Effector memory CD8-positive, alpha-beta T cell (primary cell): ENCODE measurements around the gene CXXC1.
"Not testable (repeated sequence)": the region's sequence is repeated elsewhere in the genome, so short reads cannot be mapped to it uniquely, and the experiment has no call there.

Source experiments
- ATAC-seq: fragments of 150-1000 bp; cut with Tn5 transposase; replicated peaks from 2 replicates; pipeline ENCODE4 v1.10.0; 2021; ENCODE audit warnings: mild to moderate bottlenecking, moderate library complexity
- DNase-seq, 3 experiments: peaks; one replicate each; pipeline ENCODE4 v3.0.0; 2021
- H3K27ac Mint-ChIP-seq, 2 donors: one replicate each; pipeline ENCODE4 v1.8.0; 2022; ENCODE audit warnings: mild to moderate bottlenecking in 2 of 2, mixed read lengths in 2 of 2, moderate library complexity in 2 of 2
- H3K27me3 Mint-ChIP-seq, 2 donors: one replicate each; pipeline ENCODE4 v1.8.0; 2022; ENCODE audit warnings: mixed read lengths in 2 of 2
- H3K36me3 Mint-ChIP-seq: one replicate; pipeline ENCODE4 v1.8.0; 2022; ENCODE audit warnings: mild to moderate bottlenecking, moderate library complexity, mixed read lengths; ENCODE audit not compliant: insufficient read depth
- H3K4me1 Mint-ChIP-seq, 2 donors: one replicate each; pipeline ENCODE4 v1.8.0; 2022; ENCODE audit warnings: low read depth in 2 of 2, mixed read lengths in 2 of 2
- H3K4me3 Mint-ChIP-seq, 2 donors: one replicate each; pipeline ENCODE4 v1.8.0; 2022; ENCODE audit warnings: mild to moderate bottlenecking in 2 of 2, mixed read lengths in 2 of 2, moderate library complexity in 2 of 2
- H3K9me3 Mint-ChIP-seq, 2 donors: one replicate each; pipeline ENCODE4 v1.8.0; 2022; ENCODE audit warnings: mixed read lengths in 2 of 2

Gene CXXC1

GRCh38 chr18:50308851-50309250 lies 21.4 kb upstream of the CXXC1 start:
- Mint-ChIP-seq H3K27me3 (peaks cover 18 to 20% of the 10 kb centered on the region in 2 donors), H3K4me1 (peaks cover 9 to 12% of the 10 kb centered on the region in 2 donors), H3K4me3 (peak overlapping the region in 1 of 2 donors; percentile 94)
- H3K9me3 Mint-ChIP-seq, DNase-seq, ATAC-seq, H3K36me3 Mint-ChIP-seq, H3K27ac Mint-ChIP-seq: not testable (repeated sequence)

GRCh38 chr18:50307738-50308470 lies 20.4 kb upstream of the CXXC1 start:
- H3K4me3 Mint-ChIP-seq: peak overlapping the region; percentile 93 to 94
- H3K4me1 Mint-ChIP-seq: peaks cover 9 to 12% of the 10 kb centered on the region in 2 donors
- H3K9me3 Mint-ChIP-seq: no peaks in the 10 kb centered on the region
- H3K36me3 Mint-ChIP-seq: peaks cover 5% of the 10 kb centered on the region
- H3K27ac Mint-ChIP-seq: peak overlapping the region; percentile 82
- H3K27me3 Mint-ChIP-seq: peaks cover 14 to 21% of the 10 kb centered on the region in 2 donors
- ATAC-seq: peak; percentile 99
- DNase-seq: peak; percentile 84 to 90 (median 84)

- peak overlapping the region; percentile 93 to 94 for H3K4me3 Mint-ChIP-seq
- peak overlapping the region; percentile 82 for H3K27ac Mint-ChIP-seq
- H3K9me3 Mint-ChIP-seq: no peaks in the 10 kb centered on the region
- DNase-seq: no peak
- peaks cover 5% of the 10 kb centered on the region for H3K36me3 Mint-ChIP-seq
- H3K4me1 Mint-ChIP-seq: peaks cover 9 to 12% of the 10 kb centered on the region in 2 donors
- peaks cover 19 to 26% of the 10 kb centered on the region in 2 donors for H3K27me3 Mint-ChIP-seq
- ATAC-seq: peak; percentile 13
Measured at GRCh38 chr18:50307400-50307737, 19.9 kb upstream of the CXXC1 start.

GRCh38 chr18:50306944-50307343 lies 19.5 kb upstream of the CXXC1 start:
- DNase-seq (no peak), ATAC-seq (no peak)
- Mint-ChIP-seq H3K4me1 (peaks cover 9 to 12% of the 10 kb centered on the region in 2 donors), H3K9me3 (no peaks in the 10 kb centered on the region), H3K36me3 (peaks cover 5% of the 10 kb centered on the region), H3K4me3 (peak overlapping the region; percentile 93 to 94), H3K27ac (peak overlapping the region; percentile 82), H3K27me3 (peaks cover 24 to 31% of the 10 kb centered on the region in 2 donors)

DNA sequence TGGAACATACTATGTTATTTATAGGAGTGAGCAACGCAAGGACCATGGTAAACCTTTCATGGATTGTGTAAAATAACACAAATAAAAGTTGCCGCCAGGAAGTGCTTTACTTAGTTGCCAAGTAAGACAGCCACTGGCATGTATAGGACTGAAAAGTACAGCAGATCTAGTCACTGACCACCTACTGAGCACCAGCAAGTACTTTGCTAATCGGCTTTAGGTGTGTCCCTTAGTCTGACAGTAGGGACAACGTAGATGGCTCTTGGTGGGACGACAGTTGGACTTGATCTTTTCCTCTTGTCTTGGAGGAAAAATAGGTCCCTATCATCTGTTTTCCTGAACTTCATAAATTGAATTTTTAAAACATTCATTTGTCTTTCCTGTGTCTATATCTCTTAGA lies 13.6 kb upstream of the CXXC1 start:
- H3K27me3 Mint-ChIP-seq: peaks cover 35 to 52% of the 10 kb centered on the region in 2 donors
- ATAC-seq (no peak), DNase-seq (no peak)
- no peak overlapping the region for H3K4me3 Mint-ChIP-seq
- no peaks in the 10 kb centered on the region for H3K9me3 Mint-ChIP-seq
- no peak overlapping the region for H3K27ac Mint-ChIP-seq
- peaks cover 5 to 6% of the 10 kb centered on the region in 2 donors for H3K4me1 Mint-ChIP-seq
- peaks cover 3% of the 10 kb centered on the region for H3K36me3 Mint-ChIP-seq

DNA sequence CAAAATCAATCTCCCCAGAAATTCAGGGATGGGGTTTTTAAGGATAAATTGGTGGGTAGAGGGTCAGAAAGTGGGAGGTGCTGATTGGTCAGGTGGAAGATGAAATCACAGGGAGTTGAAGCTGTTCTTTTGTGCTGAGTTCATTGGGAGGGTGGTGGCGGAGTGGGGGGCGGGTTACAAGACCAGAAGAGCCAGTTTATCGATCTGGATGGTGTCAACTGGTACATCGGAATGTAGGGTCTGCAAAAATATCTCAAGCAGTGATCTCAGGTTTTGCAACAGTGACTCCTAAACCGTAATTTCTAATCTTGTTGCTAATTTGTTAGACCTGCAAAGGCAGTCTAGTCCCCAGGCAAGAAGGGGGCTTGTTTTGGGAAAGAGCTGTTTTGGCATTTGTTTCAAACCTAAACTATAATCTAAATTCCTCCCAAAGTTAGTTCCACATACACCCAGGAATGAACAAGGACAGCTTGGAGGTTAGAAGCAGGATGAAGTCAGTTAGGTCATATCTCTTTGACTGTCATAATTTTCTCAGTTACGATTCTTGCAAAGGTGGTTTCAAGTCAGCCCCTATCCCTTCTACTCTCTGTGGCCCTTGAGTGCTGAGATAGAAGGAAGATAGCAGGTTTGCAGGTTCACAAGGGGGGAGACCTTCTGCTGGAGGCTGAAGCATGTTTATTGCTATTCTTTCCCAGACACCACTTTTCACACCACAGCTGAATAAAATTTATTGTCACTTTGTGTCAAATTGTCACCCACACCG lies 12.3 kb upstream of the CXXC1 start:
- peaks cover 3% of the 10 kb centered on the region for H3K36me3 Mint-ChIP-seq
- DNase-seq (no peak), ATAC-seq (no peak)
- peaks cover 32 to 53% of the 10 kb centered on the region in 2 donors for H3K27me3 Mint-ChIP-seq
- no peak overlapping the region for H3K4me3 Mint-ChIP-seq
- no peaks in the 10 kb centered on the region for H3K9me3 Mint-ChIP-seq
- H3K4me1 Mint-ChIP-seq: peaks cover 5 to 6% of the 10 kb centered on the region in 2 donors
- no peak overlapping the region for H3K27ac Mint-ChIP-seq

GRCh38 chr18:50298443-50299284 lies 11.2 kb upstream of the CXXC1 start:
- Mint-ChIP-seq H3K9me3 (no peaks in the 10 kb centered on the region), H3K27me3 (peaks cover 32 to 45% of the 10 kb centered on the region in 2 donors), H3K36me3 (peaks cover 3% of the 10 kb centered on the region), H3K4me1 (peaks cover 5 to 6% of the 10 kb centered on the region in 2 donors), H3K4me3 (peak overlapping the region; percentile 69 to 75), H3K27ac (no peak overlapping the region)
- ATAC-seq (no peak), DNase-seq (no peak)

- peaks cover 3% of the 10 kb centered on the region for H3K36me3 Mint-ChIP-seq
- no peaks in the 10 kb centered on the region for H3K9me3 Mint-ChIP-seq
- H3K4me3 Mint-ChIP-seq: peak overlapping the region; percentile 69 to 75
- H3K27ac Mint-ChIP-seq: peak overlapping the region in 1 of 2 donors; percentile 51
- peak; percentile 70 to 73 (median 72) for DNase-seq
- peaks cover 5 to 6% of the 10 kb centered on the region in 2 donors for H3K4me1 Mint-ChIP-seq
- peak; percentile 100 for ATAC-seq
- peaks cover 31 to 36% of the 10 kb centered on the region in 2 donors for H3K27me3 Mint-ChIP-seq
Measured at GRCh38 chr18:50297621-50298442, 10.3 kb upstream of the CXXC1 start.

GRCh38 chr18:50293039-50293438 lies 5.5 kb upstream of the CXXC1 start:
- Mint-ChIP-seq H3K27me3 (peaks cover 0 to 6% of the 10 kb centered on the region in 2 donors), H3K36me3 (peaks cover 5% of the 10 kb centered on the region), H3K4me1 (peaks cover 4 to 5% of the 10 kb centered on the region in 2 donors), H3K4me3 (no peak overlapping the region), H3K9me3 (no peaks in the 10 kb centered on the region), H3K27ac (no peak overlapping the region)
- no peak for ATAC-seq
- DNase-seq: no peak

GRCh38 chr18:50289108-50289443 lies 1.6 kb upstream of the CXXC1 start:
- peaks cover 26% of the 10 kb centered on the region for H3K36me3 Mint-ChIP-seq
- peaks cover 23 to 24% of the 10 kb centered on the region in 2 donors for H3K4me1 Mint-ChIP-seq
- no peaks in the 10 kb centered on the region for H3K9me3 Mint-ChIP-seq
- H3K4me3 Mint-ChIP-seq: peak overlapping the region; percentile 13 to 95
- peak overlapping the region in 1 of 2 donors; percentile 62 for H3K27ac Mint-ChIP-seq
- DNase-seq (no peak), ATAC-seq (no peak)
- no peaks in the 10 kb centered on the region for H3K27me3 Mint-ChIP-seq

GRCh38 chr18:50288348-50289107 lies 1.0 kb upstream of the CXXC1 start:
- not testable (repeated sequence) for H3K27me3 Mint-ChIP-seq

GRCh38 chr18:50287028-50287440 lies 458 bp downstream of the CXXC1 start:
- H3K27ac Mint-ChIP-seq: peak overlapping the region; percentile 74 to 94
- no peaks in the 10 kb centered on the region for H3K27me3 Mint-ChIP-seq
- no peak for ATAC-seq
- DNase-seq: no peak
- no peaks in the 10 kb centered on the region for H3K9me3 Mint-ChIP-seq
- peak overlapping the region; percentile 85 to 95 for H3K4me3 Mint-ChIP-seq
- H3K4me1 Mint-ChIP-seq: peaks cover 27 to 29% of the 10 kb centered on the region in 2 donors
- peaks cover 41% of the 10 kb centered on the region for H3K36me3 Mint-ChIP-seq

More at GRCh38 chr18:50288348-50289107, 1.0 kb upstream of the CXXC1 start:
- H3K36me3 Mint-ChIP-seq: peaks cover 32% of the 10 kb centered on the region
- H3K9me3 Mint-ChIP-seq, ATAC-seq, DNase-seq: not testable (repeated sequence)
- peaks cover 24 to 26% of the 10 kb centered on the region in 2 donors for H3K4me1 Mint-ChIP-seq
- H3K27ac Mint-ChIP-seq: peak overlapping the region; percentile 74 to 94
- peak overlapping the region; percentile 85 to 95 for H3K4me3 Mint-ChIP-seq
